ENCODE measurements around the gene GNAL.

The GNAL gene

DNA sequence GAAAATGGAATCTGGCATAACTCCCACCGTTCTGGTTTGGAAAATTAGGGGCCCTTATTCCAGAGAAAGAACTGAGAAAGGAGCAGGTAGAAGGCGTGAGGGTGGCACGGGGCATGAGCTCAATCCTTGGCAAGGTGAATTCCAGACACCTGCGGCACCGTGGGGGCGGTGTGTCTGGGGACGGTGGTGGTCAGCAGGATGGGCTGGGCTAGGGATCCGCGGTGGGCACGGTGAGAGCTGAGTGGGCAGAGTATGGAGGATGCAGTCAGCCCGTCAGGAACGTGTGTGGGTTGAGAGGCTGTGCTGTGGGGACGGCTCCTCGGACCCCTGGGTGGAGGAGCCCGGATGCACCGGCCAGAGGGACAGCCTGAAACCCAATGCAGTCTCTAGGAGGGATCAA lies 61.1 kb downstream of the GNAL start:
- ATAC-seq: no peak
- TF ChIP-seq ZFP3 (CRISPR knock-in tag; IDR thresholded peaks at IDR 0.05) (no peak), TCF4 (CRISPR knock-in tag; IDR thresholded peaks at IDR 0.05; ENCODE audit: borderline replicate concordance) (no peak), RARB (CRISPR knock-in tag; IDR thresholded peaks at IDR 0.05) (no peak), ZNF565 (CRISPR knock-in tag; conservative IDR thresholded peaks at IDR 0.05; ENCODE audit: low read depth) (no peak), ARNTL (CRISPR knock-in tag; IDR thresholded peaks at IDR 0.05; ENCODE audit: borderline replicate concordance, low read depth) (no peak), OSR1 (CRISPR knock-in tag; IDR thresholded peaks at IDR 0.05) (no peak)
- TF ChIP-seq, protein P1, sequence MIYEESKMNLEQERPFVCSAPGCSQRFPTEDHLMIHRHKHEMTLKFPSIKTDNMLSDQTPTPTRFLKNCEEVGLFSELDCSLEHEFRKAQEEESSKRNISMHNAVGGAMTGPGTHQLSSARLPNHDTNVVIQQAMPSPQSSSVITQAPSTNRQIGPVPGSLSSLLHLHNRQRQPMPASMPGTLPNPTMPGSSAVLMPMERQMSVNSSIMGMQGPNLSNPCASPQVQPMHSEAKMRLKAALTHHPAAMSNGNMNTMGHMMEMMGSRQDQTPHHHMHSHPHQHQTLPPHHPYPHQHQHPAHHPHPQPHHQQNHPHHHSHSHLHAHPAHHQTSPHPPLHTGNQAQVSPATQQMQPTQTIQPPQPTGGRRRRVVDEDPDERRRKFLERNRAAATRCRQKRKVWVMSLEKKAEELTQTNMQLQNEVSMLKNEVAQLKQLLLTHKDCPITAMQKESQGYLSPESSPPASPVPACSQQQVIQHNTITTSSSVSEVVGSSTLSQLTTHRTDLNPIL (CRISPR knock-in tag; IDR thresholded peaks at IDR 0.05; ENCODE audit: low read depth): no peak
- TF ChIP-seq, protein P2, sequence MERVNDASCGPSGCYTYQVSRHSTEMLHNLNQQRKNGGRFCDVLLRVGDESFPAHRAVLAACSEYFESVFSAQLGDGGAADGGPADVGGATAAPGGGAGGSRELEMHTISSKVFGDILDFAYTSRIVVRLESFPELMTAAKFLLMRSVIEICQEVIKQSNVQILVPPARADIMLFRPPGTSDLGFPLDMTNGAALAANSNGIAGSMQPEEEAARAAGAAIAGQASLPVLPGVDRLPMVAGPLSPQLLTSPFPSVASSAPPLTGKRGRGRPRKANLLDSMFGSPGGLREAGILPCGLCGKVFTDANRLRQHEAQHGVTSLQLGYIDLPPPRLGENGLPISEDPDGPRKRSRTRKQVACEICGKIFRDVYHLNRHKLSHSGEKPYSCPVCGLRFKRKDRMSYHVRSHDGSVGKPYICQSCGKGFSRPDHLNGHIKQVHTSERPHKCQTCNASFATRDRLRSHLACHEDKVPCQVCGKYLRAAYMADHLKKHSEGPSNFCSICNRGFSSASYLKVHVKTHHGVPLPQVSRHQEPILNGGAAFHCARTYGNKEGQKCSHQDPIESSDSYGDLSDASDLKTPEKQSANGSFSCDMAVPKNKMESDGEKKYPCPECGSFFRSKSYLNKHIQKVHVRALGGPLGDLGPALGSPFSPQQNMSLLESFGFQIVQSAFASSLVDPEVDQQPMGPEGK (CRISPR knock-in tag; IDR thresholded peaks at IDR 0.05; ENCODE audit: borderline replicate concordance): no peak
- TF ChIP-seq, protein P3, sequence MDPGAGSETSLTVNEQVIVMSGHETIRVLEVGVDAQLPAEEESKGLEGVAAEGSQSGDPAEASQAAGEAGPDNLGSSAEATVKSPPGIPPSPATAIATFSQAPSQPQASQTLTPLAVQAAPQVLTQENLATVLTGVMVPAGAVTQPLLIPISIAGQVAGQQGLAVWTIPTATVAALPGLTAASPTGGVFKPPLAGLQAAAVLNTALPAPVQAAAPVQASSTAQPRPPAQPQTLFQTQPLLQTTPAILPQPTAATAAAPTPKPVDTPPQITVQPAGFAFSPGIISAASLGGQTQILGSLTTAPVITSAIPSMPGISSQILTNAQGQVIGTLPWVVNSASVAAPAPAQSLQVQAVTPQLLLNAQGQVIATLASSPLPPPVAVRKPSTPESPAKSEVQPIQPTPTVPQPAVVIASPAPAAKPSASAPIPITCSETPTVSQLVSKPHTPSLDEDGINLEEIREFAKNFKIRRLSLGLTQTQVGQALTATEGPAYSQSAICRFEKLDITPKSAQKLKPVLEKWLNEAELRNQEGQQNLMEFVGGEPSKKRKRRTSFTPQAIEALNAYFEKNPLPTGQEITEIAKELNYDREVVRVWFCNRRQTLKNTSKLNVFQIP (CRISPR knock-in tag; IDR thresholded peaks at IDR 0.05; ENCODE audit: borderline replicate concordance, low read depth): no peak

DNA sequence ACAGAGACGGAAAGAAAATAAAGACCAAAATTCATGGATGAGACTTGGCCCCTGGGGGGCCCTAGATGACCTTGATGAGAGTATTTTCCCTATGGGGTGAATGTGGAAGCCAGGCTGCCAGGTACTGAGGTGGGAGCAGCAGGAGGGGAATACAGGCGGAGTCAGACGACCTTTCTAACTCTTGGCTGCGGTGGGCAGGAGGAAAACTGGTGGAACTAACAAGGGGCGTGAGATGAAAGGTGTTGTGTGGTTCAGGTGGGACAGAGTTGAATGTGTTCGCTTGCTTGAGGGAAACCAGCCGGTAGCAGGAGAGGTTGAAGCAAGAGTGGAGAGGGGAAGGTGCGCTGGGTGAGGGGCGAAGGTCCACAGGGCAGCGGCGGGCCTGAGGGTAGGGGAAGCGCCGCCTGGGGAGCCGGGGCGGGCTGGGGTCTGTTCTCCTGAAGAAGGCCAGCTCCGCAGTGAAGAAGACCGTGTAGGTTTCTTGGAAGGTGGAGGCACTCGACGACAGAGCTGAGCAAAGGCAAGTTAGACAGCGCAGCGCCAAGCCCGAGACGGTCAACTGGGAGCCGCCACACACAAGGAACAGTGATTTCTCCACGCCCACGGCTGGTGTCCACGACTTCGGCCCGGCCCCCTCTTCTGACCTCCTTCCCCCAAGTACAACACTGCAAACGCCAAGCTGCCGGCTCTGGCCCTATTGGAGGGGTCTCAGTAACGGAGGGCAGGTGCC lies 61.7 kb downstream of the GNAL start:
- TF ChIP-seq SNAI2 (CRISPR knock-in tag; IDR thresholded peaks at IDR 0.05): no peak
- TF ChIP-seq OSR1 (CRISPR knock-in tag; IDR thresholded peaks at IDR 0.05): no peak
- TF ChIP-seq, protein P3 (CRISPR knock-in tag; IDR thresholded peaks at IDR 0.05; ENCODE audit: borderline replicate concordance, low read depth): no peak
- TF ChIP-seq ZNF565 (CRISPR knock-in tag; conservative IDR thresholded peaks at IDR 0.05; ENCODE audit: low read depth): no peak
- TF ChIP-seq ZFP30 (CRISPR knock-in tag; IDR thresholded peaks at IDR 0.05): no peak
- no peak for TF ChIP-seq ISL1 (CRISPR knock-in tag; IDR thresholded peaks at IDR 0.05)
- no peak for TF ChIP-seq ZC3H10 (CRISPR knock-in tag; IDR thresholded peaks at IDR 0.05)
- TF ChIP-seq ZNF70 (CRISPR knock-in tag; IDR thresholded peaks at IDR 0.05): no peak
- TF ChIP-seq BACH2 (CRISPR knock-in tag; IDR thresholded peaks at IDR 0.05; ENCODE audit: borderline replicate concordance): no peak
- no peak for TF ChIP-seq CSDC2 (CRISPR knock-in tag; IDR thresholded peaks at IDR 0.05)
- TF ChIP-seq, protein P1 (CRISPR knock-in tag; IDR thresholded peaks at IDR 0.05; ENCODE audit: low read depth): no peak
- no peak for ATAC-seq

DNA sequence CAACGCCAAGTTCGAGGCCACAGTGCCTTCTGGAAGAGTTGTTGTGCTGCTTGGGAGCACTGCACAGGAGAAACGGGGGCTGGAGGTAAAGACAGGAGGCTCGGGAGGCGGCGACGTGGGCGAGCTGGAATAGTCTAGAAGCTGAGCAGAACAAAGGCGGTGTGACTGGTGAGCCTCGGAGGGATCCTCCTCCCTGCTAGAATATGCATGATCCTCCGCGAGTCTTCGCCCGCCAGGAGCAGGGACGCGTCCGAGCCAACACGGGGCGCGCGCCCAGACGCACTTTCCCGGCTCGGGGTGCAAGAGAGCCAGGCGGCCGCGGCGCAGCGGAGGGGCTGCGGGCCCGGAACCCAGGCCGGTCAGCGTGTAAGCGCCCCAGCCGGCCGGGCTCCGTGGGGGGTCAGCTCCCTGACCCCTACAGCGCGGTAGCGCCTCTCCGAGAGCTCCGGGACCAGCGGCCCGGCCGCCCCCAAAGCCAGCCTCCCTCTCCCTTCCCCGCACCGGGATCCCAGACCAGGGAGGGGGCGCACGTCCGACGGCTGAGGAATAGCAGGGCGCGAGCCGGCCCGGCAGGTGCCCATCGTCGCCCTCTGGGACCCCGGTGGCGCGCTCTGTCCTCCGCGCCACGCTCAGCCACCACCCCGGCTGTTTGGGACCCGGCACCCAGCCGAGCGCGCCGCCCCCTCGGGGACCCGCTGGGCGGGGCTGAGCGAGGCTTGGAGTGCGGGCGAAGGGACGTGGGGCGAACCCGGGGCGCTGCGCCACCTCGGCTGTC lies 62.5 kb downstream of the GNAL start:
- no peak for ATAC-seq
- TF ChIP-seq ARNTL (CRISPR knock-in tag; IDR thresholded peaks at IDR 0.05; ENCODE audit: borderline replicate concordance, low read depth): no peak
- TF ChIP-seq TOX (CRISPR knock-in tag; IDR thresholded peaks at IDR 0.05; ENCODE audit: borderline replicate concordance): no peak
- TF ChIP-seq ISL1 (CRISPR knock-in tag; IDR thresholded peaks at IDR 0.05): no peak
- TF ChIP-seq ESRRG (CRISPR knock-in tag; IDR thresholded peaks at IDR 0.05): no peak
- no peak for TF ChIP-seq RARB (CRISPR knock-in tag; IDR thresholded peaks at IDR 0.05)
- TF ChIP-seq, protein P4, sequence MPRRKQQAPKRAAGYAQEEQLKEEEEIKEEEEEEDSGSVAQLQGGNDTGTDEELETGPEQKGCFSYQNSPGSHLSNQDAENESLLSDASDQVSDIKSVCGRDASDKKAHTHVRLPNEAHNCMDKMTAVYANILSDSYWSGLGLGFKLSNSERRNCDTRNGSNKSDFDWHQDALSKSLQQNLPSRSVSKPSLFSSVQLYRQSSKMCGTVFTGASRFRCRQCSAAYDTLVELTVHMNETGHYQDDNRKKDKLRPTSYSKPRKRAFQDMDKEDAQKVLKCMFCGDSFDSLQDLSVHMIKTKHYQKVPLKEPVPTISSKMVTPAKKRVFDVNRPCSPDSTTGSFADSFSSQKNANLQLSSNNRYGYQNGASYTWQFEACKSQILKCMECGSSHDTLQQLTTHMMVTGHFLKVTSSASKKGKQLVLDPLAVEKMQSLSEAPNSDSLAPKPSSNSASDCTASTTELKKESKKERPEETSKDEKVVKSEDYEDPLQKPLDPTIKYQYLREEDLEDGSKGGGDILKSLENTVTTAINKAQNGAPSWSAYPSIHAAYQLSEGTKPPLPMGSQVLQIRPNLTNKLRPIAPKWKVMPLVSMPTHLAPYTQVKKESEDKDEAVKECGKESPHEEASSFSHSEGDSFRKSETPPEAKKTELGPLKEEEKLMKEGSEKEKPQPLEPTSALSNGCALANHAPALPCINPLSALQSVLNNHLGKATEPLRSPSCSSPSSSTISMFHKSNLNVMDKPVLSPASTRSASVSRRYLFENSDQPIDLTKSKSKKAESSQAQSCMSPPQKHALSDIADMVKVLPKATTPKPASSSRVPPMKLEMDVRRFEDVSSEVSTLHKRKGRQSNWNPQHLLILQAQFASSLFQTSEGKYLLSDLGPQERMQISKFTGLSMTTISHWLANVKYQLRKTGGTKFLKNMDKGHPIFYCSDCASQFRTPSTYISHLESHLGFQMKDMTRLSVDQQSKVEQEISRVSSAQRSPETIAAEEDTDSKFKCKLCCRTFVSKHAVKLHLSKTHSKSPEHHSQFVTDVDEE (CRISPR knock-in tag; IDR thresholded peaks at IDR 0.05): no peak
- TF ChIP-seq, protein P3 (CRISPR knock-in tag; IDR thresholded peaks at IDR 0.05; ENCODE audit: borderline replicate concordance, low read depth): no peak
- no peak for TF ChIP-seq CSDC2 (CRISPR knock-in tag; IDR thresholded peaks at IDR 0.05)
- no peak for TF ChIP-seq BACH2 (CRISPR knock-in tag; IDR thresholded peaks at IDR 0.05; ENCODE audit: borderline replicate concordance)
- TF ChIP-seq ZNF565 (CRISPR knock-in tag; conservative IDR thresholded peaks at IDR 0.05; ENCODE audit: low read depth): no peak
- no peak for TF ChIP-seq GLIS3 (CRISPR knock-in tag; IDR thresholded peaks at IDR 0.05)
- TF ChIP-seq, protein P5, sequence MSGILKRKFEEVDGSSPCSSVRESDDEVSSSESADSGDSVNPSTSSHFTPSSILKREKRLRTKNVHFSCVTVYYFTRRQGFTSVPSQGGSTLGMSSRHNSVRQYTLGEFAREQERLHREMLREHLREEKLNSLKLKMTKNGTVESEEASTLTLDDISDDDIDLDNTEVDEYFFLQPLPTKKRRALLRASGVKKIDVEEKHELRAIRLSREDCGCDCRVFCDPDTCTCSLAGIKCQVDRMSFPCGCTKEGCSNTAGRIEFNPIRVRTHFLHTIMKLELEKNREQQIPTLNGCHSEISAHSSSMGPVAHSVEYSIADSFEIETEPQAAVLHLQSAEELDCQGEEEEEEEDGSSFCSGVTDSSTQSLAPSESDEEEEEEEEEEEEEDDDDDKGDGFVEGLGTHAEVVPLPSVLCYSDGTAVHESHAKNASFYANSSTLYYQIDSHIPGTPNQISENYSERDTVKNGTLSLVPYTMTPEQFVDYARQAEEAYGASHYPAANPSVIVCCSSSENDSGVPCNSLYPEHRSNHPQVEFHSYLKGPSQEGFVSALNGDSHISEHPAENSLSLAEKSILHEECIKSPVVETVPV (CRISPR knock-in tag; IDR thresholded peaks at IDR 0.05): no peak
- no peak for TF ChIP-seq ZNF70 (CRISPR knock-in tag; IDR thresholded peaks at IDR 0.05)
